Ascending aorta (tissue), 2 donors: ENCODE measurements around the gene RASGRF2. TPM values are rescaled to one million over a fixed set of nuclear protein-coding genes. Genes with fewer than 3 reads are reported as not detected.

Source experiments
- DNase-seq, 2 donors: peaks; one replicate each; pipeline ENCODE4 v3.0.0-alpha.2; 2019; ENCODE audit warnings: low spot score in 2 of 2
- H3K27ac ChIP-seq, 2 donors: fragments of 200-600 bp; sonication (generic); one replicate each; pipeline ENCODE4 v1.5.1; 2016 to 2017; ENCODE audit warnings: mild to moderate bottlenecking in 1 of 2
- H3K27me3 ChIP-seq: fragments of 200-600 bp; sonication (generic); one replicate; pipeline ENCODE4 v1.5.1; 2017
- H3K36me3 ChIP-seq, 2 donors: fragments of 200-600 bp; sonication (generic); one replicate each; pipeline ENCODE4 v1.5.1; 2016
- H3K4me1 ChIP-seq, 2 donors: fragments of 200-600 bp; sonication (generic); one replicate each; pipeline ENCODE4 v1.5.1; 2016 to 2017; ENCODE audit warnings: mild to moderate bottlenecking in 1 of 2
- H3K4me3 ChIP-seq, 2 donors: fragments of 200-600 bp; sonication (generic); one replicate each; pipeline ENCODE4 v1.5.1; 2016 to 2017; ENCODE audit warnings: mild to moderate bottlenecking in 1 of 2
- H3K9me3 ChIP-seq, 2 donors: fragments of 200-600 bp; sonication (generic); one replicate each; pipeline ENCODE4 v1.5.1; 2016
- CTCF ChIP-seq, 3 experiments: fragments of 200-600 bp in 2 of 3; fragments of 450-650 bp in 1 of 3; sonication (generic) in 2 of 3; IDR thresholded peaks; one replicate each; pipeline ENCODE4 v1.5.1; 2016 to 2019; ENCODE audit warnings: antibody characterized with exemption in 3 of 3, mild to moderate bottlenecking in 1 of 3, moderate library complexity in 1 of 3
- intact Hi-C: fragments of 100-400 bp; cut with DNase I; formaldehyde crosslinking; loops from one replicate; pipeline ENCODE4 v1.15.1; 2023
- total RNA-seq: library from RNA; depleted of rRNA; stranded (reverse); fragments of >200 nt; gene quantifications from one replicate; pipeline ENCODE4 v1.1.0, GENCODE V29; 2016

The RASGRF2 gene
- total RNA-seq, 1 donor from 2014 or later: 16.9 TPM

- H3K36me3 ChIP-seq: no peaks in the 10 kb centered on the region
- no peaks in the 10 kb centered on the region for H3K27me3 ChIP-seq
- no peak for DNase-seq
- intact Hi-C loops: no loop called here
- no peaks in the 10 kb centered on the region for H3K9me3 ChIP-seq
- no peak overlapping the region for H3K27ac ChIP-seq
- H3K4me3 ChIP-seq: no peak overlapping the region
- peaks cover 0 to 5% of the 10 kb centered on the region in 2 donors for H3K4me1 ChIP-seq
- TF ChIP-seq CTCF (IDR thresholded peaks at IDR 0.05): no peak
These were observed 232.2 kb downstream of the RASGRF2 start for GRCh38 chr5:81192373-81192750.

- intact Hi-C loops: loop anchor here (5.0 kb wide), 1 partner anchor 507 kb away; no protein-coding TSS in a partner anchor
- Histone ChIP-seq H3K4me3 (peak overlapping the region; percentile 12 to 16), H3K9me3 (no peaks in the 10 kb centered on the region), H3K27me3 (no peaks in the 10 kb centered on the region), H3K4me1 (peaks cover 0 to 5% of the 10 kb centered on the region in 2 donors), H3K27ac (no peak overlapping the region), H3K36me3 (no peaks in the 10 kb centered on the region)
- TF ChIP-seq CTCF (IDR thresholded peaks at IDR 0.05): peak; percentile 77 to 89 (median 78)
- peak; percentile 18 to 87 for DNase-seq
These were observed 234.6 kb downstream of the RASGRF2 start for GRCh38 chr5:81194633-81195334.

GRCh38 chr5:81195335-81195929 is 235.3 kb downstream of the RASGRF2 start:
- Histone ChIP-seq H3K9me3 (no peaks in the 10 kb centered on the region), H3K4me1 (peaks cover 0 to 5% of the 10 kb centered on the region in 2 donors), H3K36me3 (no peaks in the 10 kb centered on the region), H3K4me3 (peak overlapping the region in 1 of 2 donors; percentile 12), H3K27ac (no peak overlapping the region), H3K27me3 (no peaks in the 10 kb centered on the region)
- no peak for DNase-seq
- intact Hi-C loops: loop anchor here (5.0 kb wide), 1 partner anchor 508 kb away; no protein-coding TSS in a partner anchor
- no peak for TF ChIP-seq CTCF (IDR thresholded peaks at IDR 0.05)

- DNase-seq: no peak
- Histone ChIP-seq H3K27me3 (no peaks in the 10 kb centered on the region), H3K4me3 (no peak overlapping the region), H3K9me3 (no peaks in the 10 kb centered on the region), H3K4me1 (no peaks in the 10 kb centered on the region), H3K27ac (no peak overlapping the region), H3K36me3 (no peaks in the 10 kb centered on the region)
- no peak for TF ChIP-seq CTCF (IDR thresholded peaks at IDR 0.05)
- intact Hi-C loops: no loop called here
These were observed 242.5 kb downstream of the RASGRF2 start for GRCh38 chr5:81202655-81203054.

- no peak for TF ChIP-seq CTCF (IDR thresholded peaks at IDR 0.05)
- intact Hi-C loops: no loop called here
- Histone ChIP-seq H3K9me3 (no peaks in the 10 kb centered on the region), H3K4me3 (no peak overlapping the region), H3K36me3 (no peaks in the 10 kb centered on the region), H3K27me3 (no peaks in the 10 kb centered on the region), H3K27ac (no peak overlapping the region), H3K4me1 (no peaks in the 10 kb centered on the region)
- DNase-seq: no peak
These were observed 243.6 kb downstream of the RASGRF2 start for GRCh38 chr5:81203729-81204128.
